DOHH2 (cell line): Measurements from ENCODE around the gene ZNF37A.

Source experiments
- H3F3A ChIP-seq: fragments of 200-600 bp; sonication (generic), shearing (Covaris generic); 2 replicates; pipeline ENCODE4 v1.6.0; 2016; ENCODE audit warnings: antibody characterized with exemption, mild to moderate bottlenecking; ENCODE audit not compliant: control insufficient read depth, insufficient read depth
- H3K27ac ChIP-seq: fragments of 200-600 bp; sonication (generic); 2 replicates; pipeline ENCODE4 v1.5.1; 2014; ENCODE audit warnings: low read depth, mild to moderate bottlenecking, low read length, moderate library complexity
- H3K27me3 ChIP-seq: fragments of 200-600 bp; sonication (generic); 2 replicates; pipeline ENCODE4 v1.6.1; 2014; ENCODE audit warnings: mild to moderate bottlenecking, low read length, mixed read lengths; ENCODE audit not compliant: control insufficient read depth
- H3K36me3 ChIP-seq: fragments of 200-600 bp; sonication (generic); 2 replicates; pipeline ENCODE4 v1.6.1; 2014; ENCODE audit warnings: mild to moderate bottlenecking, low read length, moderate library complexity, mixed read lengths; ENCODE audit not compliant: control insufficient read depth
- H3K4me1 ChIP-seq: fragments of 200-600 bp; sonication (generic); 2 replicates; pipeline ENCODE4 v1.6.1; 2014; ENCODE audit warnings: mild to moderate bottlenecking, low read length, mixed read lengths; ENCODE audit not compliant: control insufficient read depth
- H3K4me2 ChIP-seq: fragments of 200-600 bp; sonication (generic); 2 replicates; pipeline ENCODE4 v1.6.0; 2014; ENCODE audit warnings: mild to moderate bottlenecking, low read length, moderate library complexity
- H3K4me3 ChIP-seq: fragments of 200-600 bp; sonication (generic); 2 replicates; pipeline ENCODE4 v1.5.1; 2014; ENCODE audit warnings: mild to moderate bottlenecking, low read length, mixed read lengths
- H3K79me2 ChIP-seq: fragments of 200-600 bp; sonication (generic); 2 replicates; pipeline ENCODE4 v1.6.1; 2014; ENCODE audit warnings: mild to moderate bottlenecking, low read length, mixed read lengths; ENCODE audit not compliant: control insufficient read depth
- H3K9me2 ChIP-seq: fragments of 200-600 bp; sonication (generic); replicated peaks from 2 replicates; pipeline ENCODE4 v1.6.1; 2014; ENCODE audit warnings: mild to moderate bottlenecking, low read length, mixed read lengths; ENCODE audit not compliant: control insufficient read depth
- H3K9me3 ChIP-seq: fragments of 200-600 bp; sonication (generic); 2 replicates; pipeline ENCODE4 v1.6.1; 2014; ENCODE audit warnings: antibody characterized with exemption, low read length, mixed read lengths; ENCODE audit not compliant: control insufficient read depth, insufficient read depth
- H4K20me1 ChIP-seq: fragments of 200-600 bp; sonication (generic); 2 replicates; pipeline ENCODE4 v1.6.0; 2014; ENCODE audit warnings: low read depth, mild to moderate bottlenecking, antibody characterized with exemption, low read length, moderate library complexity; ENCODE audit not compliant: control insufficient read depth, insufficient read depth
- CTCF ChIP-seq: fragments of 200-600 bp; sonication (generic); IDR thresholded peaks from one replicate; pipeline ENCODE4 v1.5.1; 2014; ENCODE audit warnings: antibody characterized with exemption, mild to moderate bottlenecking, low read depth, low read length; ENCODE audit not compliant: poor library complexity, severe bottlenecking
- EZH2phosphoT487 ChIP-seq: fragments of 200-600 bp; sonication (generic); IDR thresholded peaks from 2 replicates; pipeline ENCODE4 v1.6.1; 2017; ENCODE audit warnings: borderline replicate concordance, mild to moderate bottlenecking, antibody characterized with exemption, low read length, moderate library complexity, mixed read lengths

ZNF37A gene

GRCh38 chr10:38094158-38094926, at the start of gene ZNF37A:
Gene ZNF37A (plus strand): TSS chr10:38094337. CDS start chr10:38096618, 2,281 bp downstream.
- TF ChIP-seq CTCF (no peak), EZH2phosphoT487 (no peak)
- H3K27ac ChIP-seq, result peak within 1 kb of the TSS; percentile 30

GRCh38 chr10:38045129-38045528, 49.0 kb upstream of the ZNF37A start:
- TF ChIP-seq EZH2phosphoT487 (no peak), CTCF (no peak)
- H3K79me2 ChIP-seq, result peaks cover 16% of the 10 kb centered on the region
- no peak overlapping the region for H3K27ac ChIP-seq
- H3K36me3 ChIP-seq, result peaks cover 82% of the 10 kb centered on the region
- H4K20me1 ChIP-seq, result no peaks in the 10 kb centered on the region
- no peaks in the 10 kb centered on the region; the same call in none of the 2 replicates for H3K9me3 ChIP-seq
- no peak overlapping the region for H3K4me3 ChIP-seq
- no peaks in the 10 kb centered on the region for H3K27me3 ChIP-seq
- no peaks in the 10 kb centered on the region for H3K4me1 ChIP-seq
- no peaks in the 10 kb centered on the region for H3K9me2 ChIP-seq
- no peaks in the 10 kb centered on the region for H3F3A ChIP-seq
- H3K4me2 ChIP-seq, result no peak overlapping the region

More at GRCh38 chr10:38094158-38094926, at the start of gene ZNF37A:
- H4K20me1 ChIP-seq, result no peaks in the 10 kb centered on the region
- no peaks in the 10 kb centered on the region for H3K9me3 ChIP-seq
- H3K27me3 ChIP-seq, result no peaks in the 10 kb centered on the region
- H3K4me2 ChIP-seq, result peak within 1 kb of the TSS; percentile 96
- peaks cover 15% of the 10 kb centered on the region for H3K4me1 ChIP-seq
- no peaks in the 10 kb centered on the region for H3F3A ChIP-seq
- peaks cover 47% of the 10 kb centered on the region for H3K36me3 ChIP-seq
- H3K4me3 ChIP-seq, result peak within 1 kb of the TSS; percentile 99
- no peaks in the 10 kb centered on the region for H3K9me2 ChIP-seq
- peaks cover 16% of the 10 kb centered on the region for H3K79me2 ChIP-seq

GRCh38 chr10:38047666-38048065, 46.5 kb upstream of the ZNF37A start:
- Histone ChIP-seq H3K4me2 (no peak overlapping the region), H3K79me2 (no peaks in the 10 kb centered on the region), H3K27ac (no peak overlapping the region), H3K4me1 (0 out of 2 replicates have a peak, but pooled peaks cover 3% of the 10 kb centered on the region), H3K27me3 (no peaks in the 10 kb centered on the region), H4K20me1 (no peaks in the 10 kb centered on the region), H3K4me3 (no peak overlapping the region), H3K9me2 (no peaks in the 10 kb centered on the region), H3K9me3 (peaks cover 4% of the 10 kb centered on the region), H3K36me3 (peaks cover 76% of the 10 kb centered on the region), H3F3A (no peaks in the 10 kb centered on the region)
- TF ChIP-seq EZH2phosphoT487 (no peak), CTCF (no peak)
